HG02870 (cell line): ENCODE data around the gene DPYSL4.

Source experiments
- ATAC-seq: cut with Tn5 transposase; IDR thresholded peaks from one replicate; pipeline ENCODE4 v1.9.1; 2021; ENCODE audit warnings: mild to moderate bottlenecking, moderate library complexity; ENCODE audit not compliant: unreplicated experiment

DPYSL4 gene

GRCh38 chr10:132176623-132177500 lies 9.9 kb upstream of the DPYSL4 start:
- ATAC-seq: no peak

- ATAC-seq: no peak
Measured at GRCh38 chr10:132178046-132178445, 8.7 kb upstream of the DPYSL4 start.

GRCh38 chr10:132178672-132179545 lies 7.8 kb upstream of the DPYSL4 start:
- ATAC-seq: no peak

- ATAC-seq: no peak
Measured at GRCh38 chr10:132179551-132180392, 7.0 kb upstream of the DPYSL4 start.

GRCh38 chr10:132180736-132181135 lies 6.0 kb upstream of the DPYSL4 start:
- no peak for ATAC-seq

- no peak for ATAC-seq
Measured at GRCh38 chr10:132181691-132182425, 4.9 kb upstream of the DPYSL4 start.

GRCh38 chr10:132182591-132182990 lies 4.2 kb upstream of the DPYSL4 start:
- no peak for ATAC-seq

- ATAC-seq: no peak
Measured at GRCh38 chr10:132183046-132183445, 3.7 kb upstream of the DPYSL4 start.

- ATAC-seq: no peak
Measured at GRCh38 chr10:132184816-132185593, 1.7 kb upstream of the DPYSL4 start.

- no peak for ATAC-seq
Measured at GRCh38 chr10:132185601-132186487, 904 bp upstream of the DPYSL4 start.

GRCh38 chr10:132187430-132188138 lies 836 bp downstream of the DPYSL4 start:
- no peak for ATAC-seq

GRCh38 chr10:132188331-132188730 lies 1.6 kb downstream of the DPYSL4 start:
- no peak for ATAC-seq

GRCh38 chr10:132189016-132189415 lies 2.3 kb downstream of the DPYSL4 start:
- ATAC-seq: no peak

GRCh38 chr10:132189810-132190422 lies 3.2 kb downstream of the DPYSL4 start:
- ATAC-seq: no peak

- no peak for ATAC-seq
Measured at GRCh38 chr10:132192076-132192975, 5.6 kb downstream of the DPYSL4 start.

GRCh38 chr10:132192991-132193665 lies 6.4 kb downstream of the DPYSL4 start:
- no peak for ATAC-seq
